Keratinocyte (primary cell): ENCODE measurements around the gene METTL4.

ENCODE experiments used
- EZH2 ChIP-seq: IDR thresholded peaks from one replicate; pipeline ENCODE4 v1.6.1; 2012; ENCODE audit warnings: inconsistent platforms, mild to moderate bottlenecking, low read length, moderate library complexity
- TF ChIP-seq, protein P1 (sequence below), 3 experiments: IDR thresholded peaks in 1 of 3; conservative IDR thresholded peaks in 1 of 3; optimal IDR thresholded peaks in 1 of 3; 2 replicates in 2 of 3; 3 replicates in 1 of 3; pipeline versions ENCODE3 to v1.5.1; 2011; ENCODE audit warnings: low read length in 3 of 3, mild to moderate bottlenecking in 3 of 3, moderate library complexity in 2 of 3, control low read depth in 1 of 3, inconsistent platforms in 1 of 3; ENCODE audit not compliant: insufficient read depth in 2 of 3; ENCODE audit errors: extremely low read depth in 1 of 3

DNA sequence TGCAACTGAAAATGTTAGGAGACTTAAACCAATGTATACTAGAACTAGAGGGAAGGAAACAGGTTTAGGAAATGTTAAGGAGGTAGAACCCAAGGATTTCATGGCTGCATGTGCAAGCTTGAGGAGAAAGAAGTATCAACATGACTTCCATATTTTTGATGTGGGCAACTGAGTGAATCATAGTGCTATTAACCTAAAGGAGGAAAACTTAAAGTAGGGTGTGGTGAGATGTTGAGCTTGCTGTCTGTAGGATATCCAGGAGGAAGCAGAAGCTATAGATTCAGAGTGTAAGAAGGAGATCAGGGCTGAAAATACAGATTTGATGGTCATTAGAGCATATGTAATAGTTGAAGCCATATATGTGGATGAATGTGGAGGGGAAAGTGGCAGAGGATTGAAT, 31.5 kb upstream of the METTL4 start:
- TF ChIP-seq, protein P1, sequence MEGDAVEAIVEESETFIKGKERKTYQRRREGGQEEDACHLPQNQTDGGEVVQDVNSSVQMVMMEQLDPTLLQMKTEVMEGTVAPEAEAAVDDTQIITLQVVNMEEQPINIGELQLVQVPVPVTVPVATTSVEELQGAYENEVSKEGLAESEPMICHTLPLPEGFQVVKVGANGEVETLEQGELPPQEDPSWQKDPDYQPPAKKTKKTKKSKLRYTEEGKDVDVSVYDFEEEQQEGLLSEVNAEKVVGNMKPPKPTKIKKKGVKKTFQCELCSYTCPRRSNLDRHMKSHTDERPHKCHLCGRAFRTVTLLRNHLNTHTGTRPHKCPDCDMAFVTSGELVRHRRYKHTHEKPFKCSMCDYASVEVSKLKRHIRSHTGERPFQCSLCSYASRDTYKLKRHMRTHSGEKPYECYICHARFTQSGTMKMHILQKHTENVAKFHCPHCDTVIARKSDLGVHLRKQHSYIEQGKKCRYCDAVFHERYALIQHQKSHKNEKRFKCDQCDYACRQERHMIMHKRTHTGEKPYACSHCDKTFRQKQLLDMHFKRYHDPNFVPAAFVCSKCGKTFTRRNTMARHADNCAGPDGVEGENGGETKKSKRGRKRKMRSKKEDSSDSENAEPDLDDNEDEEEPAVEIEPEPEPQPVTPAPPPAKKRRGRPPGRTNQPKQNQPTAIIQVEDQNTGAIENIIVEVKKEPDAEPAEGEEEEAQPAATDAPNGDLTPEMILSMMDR (optimal IDR thresholded peaks at IDR 0.05 in 1 of 3, IDR thresholded peaks at IDR 0.05 in 1 of 3, conservative IDR thresholded peaks at IDR 0.05 in 1 of 3; ENCODE audit: extremely low read depth in 1 of 3, insufficient read depth in 2 of 3, low read length in 3 of 3) = no peak
- TF ChIP-seq EZH2 = no peak
